A673 (cell line): ENCODE results near the gene ISLR.

Source experiments
- CTCF ChIP-seq: fragments of 300-800, 200-600 bp; sonication (generic); conservative IDR thresholded peaks from 2 replicates; pipeline ENCODE4 v1.5.1; 2017; ENCODE audit warnings: low read depth, mild to moderate bottlenecking, antibody characterized with exemption, low read length, moderate library complexity, mixed read lengths
- EZH2 ChIP-seq: fragments of 200-600 bp; sonication (generic); IDR thresholded peaks from 2 replicates; pipeline ENCODE4 v1.6.1; 2017; ENCODE audit warnings: borderline replicate concordance, low read depth, mild to moderate bottlenecking, mixed read lengths, antibody characterized with exemption, low read length; ENCODE audit not compliant: poor library complexity, severe bottlenecking

- TF ChIP-seq CTCF (no peak), EZH2 (no peak)
Measured at GRCh38 chr15:74211656-74212055, 38.1 kb downstream of the ISLR start.
